Endometrium (tissue), 2 donors: ENCODE measurements around the gene CIT.

Experiments
- FAIRE-seq: peaks from 2 replicates; lab custom pipeline; 2012; peaks lifted over from hg19 to GRCh38; lab: Jason Lieb, UNC
- donor health status: control.
- donor health status: control.

Gene CIT

GRCh38 chr12:119804011-119804641 is 73.0 kb downstream of the CIT start:
- no peak for FAIRE-seq

- FAIRE-seq = no peak
These were observed 73.7 kb downstream of the CIT start for GRCh38 chr12:119803381-119803791.

- no peak for FAIRE-seq
These were observed 74.6 kb downstream of the CIT start for GRCh38 chr12:119802472-119802871.

GRCh38 chr12:119797090-119797489 is 80.0 kb downstream of the CIT start:
- FAIRE-seq = no peak

- no peak for FAIRE-seq
These were observed 80.8 kb downstream of the CIT start for GRCh38 chr12:119796292-119796691.

- no peak for FAIRE-seq
These were observed 85.7 kb downstream of the CIT start for GRCh38 chr12:119791453-119791852.

GRCh38 chr12:119788786-119789185 is 88.3 kb downstream of the CIT start:
- FAIRE-seq = no peak

- FAIRE-seq = no peak
These were observed 90.6 kb downstream of the CIT start for GRCh38 chr12:119786539-119786938.

- no peak for FAIRE-seq
These were observed 92.4 kb downstream of the CIT start for GRCh38 chr12:119784673-119785072.

GRCh38 chr12:119783787-119784186 is 93.3 kb downstream of the CIT start:
- no peak for FAIRE-seq

- FAIRE-seq = no peak
These were observed 95.3 kb downstream of the CIT start for GRCh38 chr12:119781804-119782203.

- FAIRE-seq = peak; percentile 15
These were observed 96.2 kb downstream of the CIT start for GRCh38 chr12:119780786-119781434.

GRCh38 chr12:119775246-119775895 is 101.7 kb downstream of the CIT start:
- no peak for FAIRE-seq

GRCh38 chr12:119772431-119772830 is 104.7 kb downstream of the CIT start:
- no peak for FAIRE-seq

GRCh38 chr12:119770146-119770545 is 107.0 kb downstream of the CIT start:
- FAIRE-seq = no peak

GRCh38 chr12:119762619-119763018 is 114.5 kb downstream of the CIT start:
- no peak for FAIRE-seq

- no peak for FAIRE-seq
These were observed 118.4 kb downstream of the CIT start for GRCh38 chr12:119758722-119759121.

- no peak for FAIRE-seq
These were observed 118.9 kb downstream of the CIT start for GRCh38 chr12:119758234-119758633.

- no peak for FAIRE-seq
These were observed 125.2 kb downstream of the CIT start for GRCh38 chr12:119751961-119752360.

- FAIRE-seq = no peak
These were observed 127.5 kb downstream of the CIT start for GRCh38 chr12:119749666-119750065.

- no peak for FAIRE-seq
These were observed 128.6 kb downstream of the CIT start for GRCh38 chr12:119748497-119748896.

- no peak for FAIRE-seq
These were observed 131.0 kb downstream of the CIT start for GRCh38 chr12:119746169-119746568.

- FAIRE-seq = no peak
These were observed 132.1 kb downstream of the CIT start for GRCh38 chr12:119744900-119745606.
